ENCODE results near the gene ERC1.
A peak's percentile ranks its signal among the peaks of the same experiment; 100 is the strongest.

ERC1 gene

DNA sequence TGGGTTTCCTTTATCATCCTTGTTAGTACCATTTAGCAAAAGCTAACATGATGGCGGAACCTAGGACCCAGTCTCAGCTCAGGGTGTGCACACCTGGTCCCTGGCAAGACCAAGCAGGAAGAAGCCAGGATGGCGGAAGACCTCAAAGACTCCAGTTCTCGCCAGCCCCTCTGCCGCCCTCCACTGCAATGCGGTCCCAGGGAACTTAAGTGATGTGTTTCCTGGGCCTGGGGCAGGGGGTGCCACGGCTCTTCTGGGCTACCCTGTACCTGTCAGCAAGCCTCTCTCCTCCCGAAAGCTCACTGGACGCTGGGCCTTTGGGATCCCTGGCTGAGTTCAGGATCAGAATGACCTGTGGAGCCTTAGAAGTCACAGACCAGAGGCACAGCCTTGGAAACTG lies 532.0 kb downstream of the ERC1 start:
- H4K20me1 ChIP-seq (ENCODE audit: insufficient read depth) = no peaks in the 10 kb centered on the region
- TF ChIP-seq, protein P1, sequence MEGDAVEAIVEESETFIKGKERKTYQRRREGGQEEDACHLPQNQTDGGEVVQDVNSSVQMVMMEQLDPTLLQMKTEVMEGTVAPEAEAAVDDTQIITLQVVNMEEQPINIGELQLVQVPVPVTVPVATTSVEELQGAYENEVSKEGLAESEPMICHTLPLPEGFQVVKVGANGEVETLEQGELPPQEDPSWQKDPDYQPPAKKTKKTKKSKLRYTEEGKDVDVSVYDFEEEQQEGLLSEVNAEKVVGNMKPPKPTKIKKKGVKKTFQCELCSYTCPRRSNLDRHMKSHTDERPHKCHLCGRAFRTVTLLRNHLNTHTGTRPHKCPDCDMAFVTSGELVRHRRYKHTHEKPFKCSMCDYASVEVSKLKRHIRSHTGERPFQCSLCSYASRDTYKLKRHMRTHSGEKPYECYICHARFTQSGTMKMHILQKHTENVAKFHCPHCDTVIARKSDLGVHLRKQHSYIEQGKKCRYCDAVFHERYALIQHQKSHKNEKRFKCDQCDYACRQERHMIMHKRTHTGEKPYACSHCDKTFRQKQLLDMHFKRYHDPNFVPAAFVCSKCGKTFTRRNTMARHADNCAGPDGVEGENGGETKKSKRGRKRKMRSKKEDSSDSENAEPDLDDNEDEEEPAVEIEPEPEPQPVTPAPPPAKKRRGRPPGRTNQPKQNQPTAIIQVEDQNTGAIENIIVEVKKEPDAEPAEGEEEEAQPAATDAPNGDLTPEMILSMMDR (conservative IDR thresholded peaks at IDR 0.05; ENCODE audit: low read depth, low read length) = no peak
- H2AFZ ChIP-seq (ENCODE audit: low read depth) = no peak overlapping the region
- H3K4me2 ChIP-seq = no peak overlapping the region
- H3K36me3 ChIP-seq (ENCODE audit: insufficient read depth) = no peaks in the 10 kb centered on the region; the same call in 1 of the 2 replicates
- H3K4me3 ChIP-seq (IDR thresholded peaks at IDR 0.05; ENCODE audit: insufficient read depth, low read depth, low read length) = no peak overlapping the region
- H3K9ac ChIP-seq = no peak overlapping the region
- H3K27me3 ChIP-seq (ENCODE audit: insufficient read depth, low read depth) = no peaks in the 10 kb centered on the region
- no peak overlapping the region for H3K27ac ChIP-seq
- H3K79me2 ChIP-seq (ENCODE audit: insufficient read depth, low read depth) = peaks cover 17% of the 10 kb centered on the region
- peaks cover 30% of the 10 kb centered on the region for H3K4me1 ChIP-seq (ENCODE audit: low read depth, poor library complexity, severe bottlenecking)

DNA sequence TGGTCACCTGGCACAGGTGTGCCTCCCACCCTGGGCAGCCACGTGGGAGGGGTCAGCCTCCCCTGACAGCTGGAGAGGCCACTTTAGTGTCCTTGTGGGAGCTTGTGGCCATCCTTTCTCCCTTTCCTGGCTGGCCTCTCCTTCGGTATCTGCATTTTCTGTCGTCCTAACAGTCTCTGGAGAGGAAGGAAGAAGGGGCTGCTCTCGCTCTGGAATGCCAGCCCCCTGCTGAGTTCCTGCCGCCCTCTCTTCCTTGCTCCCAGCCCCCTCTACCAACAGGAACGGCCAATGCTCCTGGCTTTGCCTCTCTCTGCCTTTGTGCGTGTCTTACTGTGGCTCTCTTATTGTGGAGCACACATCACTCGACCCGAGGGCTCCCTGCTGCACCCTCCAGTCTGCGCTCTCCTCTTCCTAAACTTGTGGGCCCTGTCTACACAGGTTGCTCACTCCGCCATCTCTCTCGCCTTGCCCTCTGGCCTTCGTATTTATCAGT lies 532.6 kb downstream of the ERC1 start:
- Histone ChIP-seq H3K4me1 (ENCODE audit: low read depth, poor library complexity, severe bottlenecking) (peaks cover 33% of the 10 kb centered on the region), H3K9ac (no peak overlapping the region), H3K4me2 (no peak overlapping the region), H3K79me2 (ENCODE audit: insufficient read depth, low read depth) (peaks cover 22% of the 10 kb centered on the region), H2AFZ (ENCODE audit: low read depth) (no peak overlapping the region), H3K27ac (no peak overlapping the region), H3K27me3 (ENCODE audit: insufficient read depth, low read depth) (no peaks in the 10 kb centered on the region), H3K36me3 (ENCODE audit: insufficient read depth) (no peaks in the 10 kb centered on the region; the same call in 1 of the 2 replicates), H3K4me3 (IDR thresholded peaks at IDR 0.05; ENCODE audit: insufficient read depth, low read depth, low read length) (no peak overlapping the region), H4K20me1 (ENCODE audit: insufficient read depth) (no peaks in the 10 kb centered on the region)
- TF ChIP-seq, protein P1 (conservative IDR thresholded peaks at IDR 0.05; ENCODE audit: low read depth, low read length) = no peak

GRCh38 chr12:1525858-1526257 lies 534.8 kb downstream of the ERC1 start:
- TF ChIP-seq, protein P1 (conservative IDR thresholded peaks at IDR 0.05; ENCODE audit: low read depth, low read length) = no peak
- Histone ChIP-seq H4K20me1 (ENCODE audit: insufficient read depth) (no peaks in the 10 kb centered on the region), H3K4me1 (ENCODE audit: low read depth, poor library complexity, severe bottlenecking) (peaks cover 25% of the 10 kb centered on the region), H2AFZ (ENCODE audit: low read depth) (no peak overlapping the region), H3K79me2 (ENCODE audit: insufficient read depth, low read depth) (peaks cover 37% of the 10 kb centered on the region), H3K27me3 (ENCODE audit: insufficient read depth, low read depth) (no peaks in the 10 kb centered on the region), H3K4me3 (IDR thresholded peaks at IDR 0.05; ENCODE audit: insufficient read depth, low read depth, low read length) (no peak overlapping the region), H3K4me2 (no peak overlapping the region), H3K9ac (no peak overlapping the region), H3K27ac (no peak overlapping the region), H3K36me3 (ENCODE audit: insufficient read depth) (no peaks in the 10 kb centered on the region; the same call in 1 of the 2 replicates)

- Histone ChIP-seq H3K4me3 (IDR thresholded peaks at IDR 0.05; ENCODE audit: insufficient read depth, low read depth, low read length) (no peak overlapping the region), H3K9ac (no peak overlapping the region; the same call in 1 of the 2 replicates), H3K4me1 (ENCODE audit: low read depth, poor library complexity, severe bottlenecking) (peaks cover 25% of the 10 kb centered on the region), H3K27ac (peak overlapping the region; percentile 18; the same call in 1 of the 2 replicates), H3K79me2 (ENCODE audit: insufficient read depth, low read depth) (peaks cover 54% of the 10 kb centered on the region), H4K20me1 (ENCODE audit: insufficient read depth) (0 out of 2 replicates have a peak, but pooled peaks cover under 1% of the 10 kb centered on the region), H3K27me3 (ENCODE audit: insufficient read depth, low read depth) (no peaks in the 10 kb centered on the region), H3K36me3 (ENCODE audit: insufficient read depth) (no peaks in the 10 kb centered on the region; the same call in 1 of the 2 replicates), H2AFZ (ENCODE audit: low read depth) (no peak overlapping the region), H3K4me2 (peak overlapping the region; percentile 98)
- TF ChIP-seq, protein P1 (conservative IDR thresholded peaks at IDR 0.05; ENCODE audit: low read depth, low read length) = no peak
Observed at GRCh38 chr12:1527789-1528188, 536.8 kb downstream of the ERC1 start.
